Large intestine (tissue), 12 donors: ENCODE measurements around the gene SLC25A11. TPM values are rescaled to one million over a fixed set of nuclear protein-coding genes. Genes with fewer than 3 reads are reported as not detected.

Experiments used
- DNase-seq, 2 donors: peaks; one replicate each; pipeline versions ENCODE4 v3.0.0 to v3.0.0-alpha.2; 2013
- H3K27ac ChIP-seq: one replicate; pipeline ENCODE4 v1.5.1; 2013; ENCODE audit warnings: low read length
- H3K27me3 ChIP-seq: 2 replicates; pipeline ENCODE4 v1.6.1; 2013; ENCODE audit warnings: low read length; ENCODE audit not compliant: control insufficient read depth, insufficient read depth
- H3K36me3 ChIP-seq: 2 replicates; pipeline ENCODE4 v1.6.1; 2013; ENCODE audit warnings: low read length; ENCODE audit not compliant: control insufficient read depth, insufficient read depth
- H3K4me1 ChIP-seq: one replicate; pipeline ENCODE4 v1.6.1; 2013; ENCODE audit warnings: low read length; ENCODE audit not compliant: control insufficient read depth, insufficient read depth
- H3K4me3 ChIP-seq: one replicate; pipeline ENCODE4 v1.5.1; 2013; ENCODE audit warnings: low read length
- H3K9me3 ChIP-seq: one replicate; pipeline ENCODE4 v1.6.1; 2013; ENCODE audit warnings: mild to moderate bottlenecking, low read depth, low read length, moderate library complexity; ENCODE audit not compliant: control insufficient read depth
- WGBS: methylation state at CpG from one replicate; pipeline ENCODE4 v1.1.5; 2013; ENCODE audit warnings: low lambda C conversion rate; ENCODE audit not compliant: insufficient coverage; 5-methylcytosine and 5-hydroxymethylcytosine counted together
- long read RNA-seq, 11 donors: transcript quantifications; one replicate each; lab custom pipeline, GENCODE V29; 2026
- polyA plus RNA-seq: library from polyadenylated mRNA; unstranded; fragments of 120-200 nt; gene quantifications from one replicate; pipeline ENCODE4 v1.2.1, GENCODE V29; 2013

The SLC25A11 gene, protein sequence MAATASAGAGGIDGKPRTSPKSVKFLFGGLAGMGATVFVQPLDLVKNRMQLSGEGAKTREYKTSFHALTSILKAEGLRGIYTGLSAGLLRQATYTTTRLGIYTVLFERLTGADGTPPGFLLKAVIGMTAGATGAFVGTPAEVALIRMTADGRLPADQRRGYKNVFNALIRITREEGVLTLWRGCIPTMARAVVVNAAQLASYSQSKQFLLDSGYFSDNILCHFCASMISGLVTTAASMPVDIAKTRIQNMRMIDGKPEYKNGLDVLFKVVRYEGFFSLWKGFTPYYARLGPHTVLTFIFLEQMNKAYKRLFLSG
- polyA plus RNA-seq: 47.1 TPM
- long read RNA-seq, donor 1, transcript SLC25A11-201 (8 exons, 1,897 nt): major isoform, 23 of 23 reads
- long read RNA-seq, donor 1, partial matches to known transcripts: 0 of 23 reads
- long read RNA-seq, donor 1, other reads (novel, unspliced or antisense): 0 of 23 reads
- long read RNA-seq, donor 2, transcript SLC25A11-201 (8 exons, 1,897 nt): major isoform, 35 of 37 reads
- long read RNA-seq, donor 2, partial matches to known transcripts: 0 of 37 reads
- long read RNA-seq, donor 2, other reads (novel, unspliced or antisense): 0 of 37 reads
- long read RNA-seq, donor 3: 0 reads
- long read RNA-seq, donor 4, partial matches to known transcripts: 0 of 5 reads
- long read RNA-seq, donor 4, other reads (novel, unspliced or antisense): 0 of 5 reads
- long read RNA-seq, donor 5, transcript SLC25A11-201 (8 exons, 1,897 nt): major isoform, 25 of 34 reads
- long read RNA-seq, donor 5, partial matches to known transcripts: 8 of 34 reads
- long read RNA-seq, donor 5, other reads (novel, unspliced or antisense): 0 of 34 reads
- long read RNA-seq, donor 6, transcript SLC25A11-201 (8 exons, 1,897 nt): major isoform, 32 of 38 reads
- long read RNA-seq, donor 6, partial matches to known transcripts: 0 of 38 reads
- long read RNA-seq, donor 6, other reads (novel, unspliced or antisense): 0 of 38 reads
- long read RNA-seq, donor 7, transcript SLC25A11-201 (8 exons, 1,897 nt): major isoform, 15 of 18 reads
- long read RNA-seq, donor 7, partial matches to known transcripts: 0 of 18 reads
- long read RNA-seq, donor 7, other reads (novel, unspliced or antisense): 0 of 18 reads
- long read RNA-seq, donor 8, transcript SLC25A11-204 (6 exons, 2,176 nt): minor isoform, 8 of 41 reads
- long read RNA-seq, donor 8, transcript SLC25A11-201 (8 exons, 1,897 nt): major isoform, 33 of 41 reads
- long read RNA-seq, donor 8, partial matches to known transcripts: 0 of 41 reads
- long read RNA-seq, donor 8, other reads (novel, unspliced or antisense): 0 of 41 reads
- long read RNA-seq, donor 9, transcript SLC25A11-201 (8 exons, 1,897 nt): major isoform, 33 of 37 reads
- long read RNA-seq, donor 9, partial matches to known transcripts: 0 of 37 reads
- long read RNA-seq, donor 9, other reads (novel, unspliced or antisense): 0 of 37 reads
- long read RNA-seq, donor 10, transcript SLC25A11-201 (8 exons, 1,897 nt): major isoform, 31 of 33 reads
- long read RNA-seq, donor 10, partial matches to known transcripts: 0 of 33 reads
- long read RNA-seq, donor 10, other reads (novel, unspliced or antisense): 0 of 33 reads
- long read RNA-seq, donor 11, transcript SLC25A11-201 (8 exons, 1,897 nt): major isoform, 24 of 65 reads
- long read RNA-seq, donor 11, partial matches to known transcripts: 35 of 65 reads
- long read RNA-seq, donor 11, other reads (novel, unspliced or antisense): 0 of 65 reads

GRCh38 chr17:4939796-4940554 lies at the start of gene SLC25A11, which contains the start of gene RNF167:
Gene SLC25A11 (minus strand): TSS chr17:4940046. CDS start chr17:4939910, 136 bp downstream.
Gene RNF167 (plus strand): TSS chr17:4940268. CDS start chr17:4940910, 642 bp downstream.
- peaks cover 58% of the 10 kb centered on the region for H3K36me3 ChIP-seq
- H3K27ac ChIP-seq: peak within 1 kb of the TSS; percentile 98
- no peaks in the 10 kb centered on the region for H3K9me3 ChIP-seq
- H3K27me3 ChIP-seq: no peaks in the 10 kb centered on the region
- peak; percentile 99 to 100 for DNase-seq
- H3K4me3 ChIP-seq: peak within 1 kb of the TSS; percentile 83
- no CpG with 5 or more reads among the region's 72 CpGs for WGBS
- H3K4me1 ChIP-seq: peaks cover 31% of the 10 kb centered on the region

DNA sequence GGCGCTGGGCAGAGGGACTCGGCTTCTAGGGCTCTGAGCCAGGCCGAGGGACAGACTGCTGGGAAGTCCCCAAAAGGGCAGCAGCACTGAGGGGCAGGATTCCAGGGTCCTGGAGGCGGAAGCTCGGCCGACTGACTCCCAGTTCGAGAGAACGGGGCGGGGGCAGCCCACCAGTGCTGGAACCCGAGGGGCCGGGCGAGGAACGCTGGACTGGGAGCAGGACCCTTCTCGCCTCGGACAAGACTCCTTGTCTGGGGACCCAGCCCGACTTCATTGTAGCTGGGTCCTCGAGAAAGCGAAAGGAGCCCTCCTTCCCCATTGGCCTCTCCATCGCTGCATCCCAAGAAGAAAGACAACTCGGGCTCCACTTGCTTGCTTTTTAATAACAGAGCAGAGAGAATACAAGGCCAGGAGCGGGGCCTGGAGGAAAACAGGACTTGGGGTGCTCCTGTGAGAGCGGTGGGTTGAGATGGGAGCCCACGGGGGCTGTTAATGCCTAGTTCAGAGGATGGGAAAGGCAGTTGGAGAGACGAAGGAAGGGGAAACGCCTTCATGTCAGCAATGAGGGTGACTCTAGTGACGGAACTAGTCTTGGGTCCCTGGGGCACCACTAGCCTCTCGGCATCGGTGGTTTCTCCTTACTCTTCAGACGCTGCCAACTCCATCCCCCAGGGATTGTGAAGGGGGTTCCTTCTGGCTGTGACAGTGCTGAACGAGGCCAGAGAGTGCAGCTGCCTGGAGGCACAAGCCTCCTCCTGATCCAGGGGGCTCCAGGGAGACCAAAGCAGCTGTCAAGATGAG lies 48.1 kb upstream of the SLC25A11 start:
- H3K27me3 ChIP-seq: no peaks in the 10 kb centered on the region
- no peak for DNase-seq

DNA sequence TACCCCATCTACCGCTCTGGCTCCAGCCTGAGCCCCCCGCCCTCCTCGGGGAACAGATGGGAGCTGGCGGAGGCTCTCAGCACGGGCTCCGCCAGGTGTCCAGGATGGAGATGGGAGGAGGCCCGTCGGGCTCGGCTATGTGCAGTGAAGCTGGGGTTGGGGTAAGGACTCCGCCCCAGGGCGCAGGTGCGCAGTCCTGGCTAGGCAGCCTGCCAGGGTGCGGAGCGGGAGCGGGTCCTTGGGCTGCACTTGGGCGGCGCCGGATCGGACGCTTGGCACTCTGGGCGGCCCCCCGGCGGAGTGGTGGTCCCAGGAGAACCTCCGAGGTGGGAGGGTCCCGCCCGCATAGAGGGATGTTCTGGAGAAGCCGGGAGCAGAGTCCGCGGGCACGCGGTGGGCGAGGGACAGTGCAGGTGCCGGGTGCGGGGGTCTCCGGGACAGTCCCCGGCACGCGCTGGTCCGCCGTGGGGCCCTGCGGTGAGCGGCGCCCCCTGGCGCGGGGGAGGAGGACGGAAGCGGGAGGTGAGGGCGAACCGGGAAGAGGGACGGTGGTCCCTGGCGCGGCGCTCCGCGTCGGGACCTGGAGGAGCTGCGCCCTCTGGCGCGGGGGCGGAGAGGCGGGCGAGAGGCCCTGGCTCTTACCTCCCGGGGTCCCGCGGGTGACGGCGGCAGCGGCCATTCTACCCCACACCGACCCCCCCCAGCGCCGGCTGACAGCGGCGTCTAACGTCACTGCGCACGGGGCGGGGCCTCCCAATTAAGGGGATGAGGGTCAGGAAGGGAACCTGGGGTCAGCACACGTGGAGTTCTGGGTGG lies 47.3 kb upstream of the SLC25A11 start, which contains the start of gene CAMTA2:
Gene CAMTA2, minus strand, starts transcription at position 725 of the 816 bp plus-strand sequence. CDS start 1,453 bp downstream, outside the sequence.
- H3K27ac ChIP-seq: peak within 1 kb of the TSS; percentile 87
- no peaks in the 10 kb centered on the region for H3K27me3 ChIP-seq
- H3K9me3 ChIP-seq: no peaks in the 10 kb centered on the region
- peak within 1 kb of the TSS; percentile 96 for H3K4me3 ChIP-seq
- peaks cover 21% of the 10 kb centered on the region for H3K4me1 ChIP-seq
- peak; percentile 68 to 89 for DNase-seq
- WGBS: no CpG with 5 or more reads among the region's 78 CpGs
- H3K36me3 ChIP-seq: peaks cover 8% of the 10 kb centered on the region

More for the DNA sequence above, 48.1 kb upstream of the SLC25A11 start:
- H3K9me3 ChIP-seq: no peaks in the 10 kb centered on the region
- peaks cover 21% of the 10 kb centered on the region for H3K4me1 ChIP-seq
- H3K36me3 ChIP-seq: peaks cover 5% of the 10 kb centered on the region
- H3K4me3 ChIP-seq: peak overlapping the region; percentile 96
- no CpG with 5 or more reads among the region's 30 CpGs for WGBS
- H3K27ac ChIP-seq: peak overlapping the region; percentile 87

- no peaks in the 10 kb centered on the region for H3K27me3 ChIP-seq
- WGBS: no CpG with 5 or more reads among the region's 5 CpGs
- no peak for DNase-seq
- H3K4me1 ChIP-seq: peaks cover 21% of the 10 kb centered on the region
- peak overlapping the region; percentile 96 for H3K4me3 ChIP-seq
- H3K27ac ChIP-seq: peak overlapping the region; percentile 87
- peaks cover 13% of the 10 kb centered on the region for H3K36me3 ChIP-seq
- no peaks in the 10 kb centered on the region for H3K9me3 ChIP-seq
These were observed 46.6 kb upstream of the SLC25A11 start for GRCh38 chr17:4986403-4986802.

DNA sequence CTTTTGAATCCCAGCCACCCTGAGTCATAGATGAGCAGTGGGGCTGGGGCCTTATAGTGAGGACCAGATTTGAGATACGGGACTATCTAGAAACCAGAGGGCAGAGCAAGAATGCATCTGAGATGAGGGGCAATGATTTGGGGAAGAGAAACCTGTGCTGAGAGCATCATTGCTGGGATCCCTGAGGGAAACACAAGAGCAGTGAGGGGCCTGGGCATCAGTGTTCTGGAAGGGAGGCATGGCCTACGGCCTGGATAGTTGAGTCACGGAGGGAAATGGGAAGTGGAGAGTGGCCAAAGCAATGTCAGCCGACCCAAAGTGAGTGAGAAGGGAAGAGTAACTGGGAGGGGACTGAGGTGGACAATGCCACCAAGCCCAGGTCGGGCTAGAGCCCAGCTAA lies 42.5 kb upstream of the SLC25A11 start:
- WGBS: no CpG with 5 or more reads among the region's 5 CpGs
- Histone ChIP-seq H3K4me1 (peaks cover 11% of the 10 kb centered on the region), H3K36me3 (peaks cover 48% of the 10 kb centered on the region), H3K4me3 (no peak overlapping the region), H3K27me3 (no peaks in the 10 kb centered on the region), H3K27ac (no peak overlapping the region), H3K9me3 (no peaks in the 10 kb centered on the region)
- no peak for DNase-seq

DNA sequence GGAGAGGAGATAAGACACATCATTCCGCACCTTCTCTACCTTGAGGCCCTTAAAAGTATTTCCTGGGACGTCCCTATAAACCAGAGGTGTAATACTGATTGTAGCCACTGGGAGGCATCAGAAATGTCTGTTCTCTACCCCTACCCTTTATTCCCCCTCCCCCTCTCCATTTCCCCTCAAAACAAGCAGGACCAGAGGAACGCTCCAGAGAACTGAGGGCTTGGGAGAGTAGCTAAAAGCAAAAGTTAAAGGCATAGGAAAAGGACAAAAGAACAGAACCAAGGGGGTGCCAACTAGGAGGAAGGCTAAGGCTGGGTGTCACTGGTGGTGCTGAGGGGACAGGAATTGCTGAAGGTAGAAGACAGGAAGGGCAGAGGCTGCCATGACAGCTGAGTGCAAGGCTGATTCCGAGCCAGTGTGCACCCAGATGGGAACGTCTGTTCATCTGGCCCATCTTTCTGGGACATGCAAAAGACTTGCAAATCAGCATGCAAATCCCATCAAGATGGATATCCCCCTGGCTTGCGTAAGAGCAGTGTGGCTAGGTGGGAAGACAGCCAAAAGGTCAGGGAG lies 40.9 kb upstream of the SLC25A11 start:
- no peak overlapping the region for H3K27ac ChIP-seq
- peaks cover under 1% of the 10 kb centered on the region for H3K4me1 ChIP-seq
- H3K27me3 ChIP-seq: no peaks in the 10 kb centered on the region
- H3K9me3 ChIP-seq: no peaks in the 10 kb centered on the region
- no peak overlapping the region for H3K4me3 ChIP-seq
- peak in 1 of 2 donors; percentile 46 for DNase-seq
- WGBS: 20% methylated on average over 1 of the region's 6 CpGs
- H3K36me3 ChIP-seq: peaks cover 57% of the 10 kb centered on the region

DNA sequence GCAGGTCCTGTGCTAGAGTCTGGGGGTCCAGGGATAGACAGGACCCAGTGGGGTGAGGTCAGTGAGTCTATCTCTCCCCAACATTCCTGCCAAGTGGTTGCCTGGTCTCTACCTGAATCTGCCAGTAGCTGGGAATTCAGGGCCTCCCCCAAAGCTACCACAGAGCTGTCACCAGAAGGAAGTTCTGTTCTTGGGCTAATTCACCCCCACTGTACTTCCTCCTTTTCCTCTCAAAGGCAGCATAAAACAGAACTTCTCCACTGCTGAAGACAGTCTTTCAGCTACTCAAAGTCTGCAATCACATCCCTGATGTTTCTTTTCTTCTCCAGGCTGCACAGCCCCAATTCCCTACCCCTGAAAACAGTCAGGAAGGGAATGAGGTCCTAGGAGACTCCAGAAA lies 38.9 kb upstream of the SLC25A11 start:
- no peak overlapping the region for H3K27ac ChIP-seq
- no peaks in the 10 kb centered on the region for H3K27me3 ChIP-seq
- H3K36me3 ChIP-seq: peaks cover 70% of the 10 kb centered on the region
- H3K9me3 ChIP-seq: no peaks in the 10 kb centered on the region
- no peak overlapping the region for H3K4me3 ChIP-seq
- DNase-seq: no peak
- no peaks in the 10 kb centered on the region for H3K4me1 ChIP-seq
